MM.1S (cell line): ENCODE data around the gene KIF16B.

Source experiments
- DNase-seq: peaks from one replicate; pipeline ENCODE4 v3.0.0-alpha.2; 2015
- H2AFZ ChIP-seq: fragments of 300-600 bp; sonication (generic); 2 replicates; pipeline ENCODE4 v1.6.0; 2016; ENCODE audit warnings: antibody characterized with exemption, low read length
- H3F3A ChIP-seq: fragments of 300-600 bp; sonication (generic); 2 replicates; pipeline ENCODE4 v1.6.1; 2016; ENCODE audit warnings: mild to moderate bottlenecking, antibody characterized with exemption, low read length, moderate library complexity, mixed read lengths; ENCODE audit not compliant: insufficient read depth
- H3K27ac ChIP-seq: fragments of 300-600 bp; sonication (generic); 2 replicates; pipeline ENCODE4 v1.5.1; 2016; ENCODE audit warnings: mild to moderate bottlenecking, low read length
- H3K27me3 ChIP-seq: fragments of 300-600 bp; sonication (generic); replicated peaks from 2 replicates; pipeline ENCODE4 v1.6.0; 2016; ENCODE audit warnings: low read length; ENCODE audit not compliant: insufficient read depth
- H3K36me3 ChIP-seq: fragments of 300-600 bp; sonication (generic); replicated peaks from 2 replicates; pipeline ENCODE4 v1.6.1; 2016; ENCODE audit warnings: mild to moderate bottlenecking, low read length, mixed read lengths; ENCODE audit not compliant: insufficient read depth
- H3K4me1 ChIP-seq: fragments of 300-600 bp; sonication (generic); 2 replicates; pipeline ENCODE4 v1.6.1; 2016; ENCODE audit warnings: low read length, mixed read lengths
- H3K4me2 ChIP-seq: fragments of 300-600 bp; sonication (generic); 2 replicates; pipeline ENCODE4 v1.6.0; 2016; ENCODE audit warnings: low read depth, low read length
- H3K4me3 ChIP-seq: fragments of 300-600 bp; sonication (generic); 2 replicates; pipeline ENCODE4 v1.5.1; 2016; ENCODE audit warnings: low read length, mixed read lengths
- H3K79me2 ChIP-seq: fragments of 300-600 bp; sonication (generic); 2 replicates; pipeline ENCODE4 v1.6.1; 2016; ENCODE audit warnings: mixed run types, low read length, mixed read lengths
- H3K9ac ChIP-seq: fragments of 300-600 bp; sonication (generic); 2 replicates; pipeline ENCODE4 v1.6.1; 2016; ENCODE audit warnings: low read length, mixed read lengths
- H3K9me2 ChIP-seq: fragments of 300-600 bp; sonication (generic); replicated peaks from 2 replicates; pipeline ENCODE4 v1.6.1; 2016; ENCODE audit warnings: mild to moderate bottlenecking, low read length, mixed read lengths; ENCODE audit not compliant: insufficient read depth
- H3K9me3 ChIP-seq: fragments of 300-600 bp; sonication (generic); replicated peaks from 2 replicates; pipeline ENCODE4 v1.6.1; 2016; ENCODE audit warnings: mild to moderate bottlenecking, low read length, mixed read lengths; ENCODE audit not compliant: insufficient read depth
- H4K20me1 ChIP-seq: fragments of 300-600 bp; sonication (generic); 2 replicates; pipeline ENCODE4 v1.6.1; 2016; ENCODE audit warnings: mild to moderate bottlenecking, low read length, moderate library complexity, mixed read lengths; ENCODE audit not compliant: insufficient read depth
- EZH2 ChIP-seq: fragments of 300-600 bp; sonication (generic); optimal IDR thresholded peaks from 2 replicates; pipeline ENCODE3; 2017; ENCODE audit warnings: low read depth, mild to moderate bottlenecking, antibody characterized with exemption, low read length, mixed read lengths
- EZH2phosphoT487 ChIP-seq: fragments of 300-600 bp; sonication (generic); IDR thresholded peaks from 2 replicates; pipeline ENCODE4 v1.6.1; 2018; ENCODE audit warnings: antibody characterized with exemption, low read length
- TF ChIP-seq, protein P1 (sequence below): fragments of 300-600 bp; sonication (generic); IDR thresholded peaks from 2 replicates; pipeline ENCODE4 v1.5.1; 2016; ENCODE audit warnings: antibody characterized with exemption, low read length, mixed read lengths

KIF16B gene

DNA sequence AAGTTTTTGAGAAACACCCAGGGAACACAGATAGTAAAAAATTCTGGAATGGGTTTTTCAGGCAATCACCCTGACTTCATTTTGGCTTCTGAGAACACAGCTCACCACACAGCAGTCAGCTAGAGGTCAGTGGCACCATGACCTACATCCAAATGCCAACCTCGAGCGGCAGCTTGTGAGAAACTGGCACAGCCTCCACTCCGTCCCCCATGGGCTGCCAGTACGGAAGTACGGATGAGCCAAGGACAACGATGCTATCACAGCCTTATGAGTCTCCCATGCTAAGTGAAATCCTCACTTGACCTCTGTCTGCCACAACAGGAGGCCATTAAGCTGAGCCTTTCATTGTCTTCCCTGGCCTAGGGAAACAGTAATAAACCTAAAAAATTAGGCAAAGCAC is 32.0 kb downstream of the KIF16B start:
- H3K79me2 ChIP-seq: no peaks in the 10 kb centered on the region
- TF ChIP-seq EZH2 (no peak), EZH2phosphoT487 (no peak)
- H4K20me1 ChIP-seq: no peaks in the 10 kb centered on the region
- H3K4me1 ChIP-seq: no peaks in the 10 kb centered on the region
- H3K27me3 ChIP-seq: no peaks in the 10 kb centered on the region
- no peak overlapping the region for H3K4me3 ChIP-seq
- no peak for DNase-seq
- no peaks in the 10 kb centered on the region for H3K9me3 ChIP-seq
- no peak overlapping the region for H3K9ac ChIP-seq
- no peak overlapping the region for H2AFZ ChIP-seq
- no peaks in the 10 kb centered on the region for H3K36me3 ChIP-seq
- no peaks in the 10 kb centered on the region for H3K9me2 ChIP-seq
- H3K27ac ChIP-seq: no peak overlapping the region
- H3K4me2 ChIP-seq: no peak overlapping the region
- H3F3A ChIP-seq: no peaks in the 10 kb centered on the region

DNA sequence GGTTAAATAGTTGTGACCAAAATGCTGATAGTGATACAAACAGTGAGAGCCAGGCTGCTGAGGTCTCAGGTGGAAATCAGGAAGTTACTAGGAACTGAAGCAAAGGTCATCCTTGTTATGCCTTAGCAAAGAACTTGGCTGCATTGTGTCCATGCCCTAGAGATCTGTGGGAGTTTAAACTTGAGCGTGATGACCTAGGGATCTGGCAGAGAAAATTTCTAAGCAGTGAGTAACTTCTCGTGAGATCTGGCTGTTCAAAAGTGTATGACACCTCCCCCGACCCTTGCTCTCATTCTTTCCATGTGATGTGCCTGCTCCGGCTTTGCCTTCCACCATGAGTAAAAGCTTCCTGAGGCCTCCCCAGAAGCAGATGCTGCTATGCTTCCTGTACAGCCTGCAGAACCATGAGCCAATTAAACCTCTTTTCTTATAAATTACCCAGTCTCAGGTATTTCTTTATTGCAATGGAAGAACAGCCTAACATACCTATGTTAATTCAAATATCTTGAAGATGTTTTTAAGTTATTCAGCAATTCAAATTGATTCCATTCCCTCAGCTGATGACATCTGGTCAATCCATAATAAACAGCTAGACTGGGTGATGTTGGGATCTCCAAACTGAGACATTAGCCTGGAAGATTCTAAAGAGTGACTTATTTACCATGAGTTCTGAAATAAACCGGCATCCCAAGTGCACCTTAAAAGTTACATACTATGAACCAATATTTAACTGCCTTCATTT is 33.8 kb downstream of the KIF16B start:
- Histone ChIP-seq H3K4me3 (no peak overlapping the region), H2AFZ (no peak overlapping the region), H3F3A (no peaks in the 10 kb centered on the region), H3K9me3 (no peaks in the 10 kb centered on the region), H3K9ac (no peak overlapping the region), H3K9me2 (no peaks in the 10 kb centered on the region), H3K27ac (no peak overlapping the region), H4K20me1 (no peaks in the 10 kb centered on the region), H3K4me1 (no peaks in the 10 kb centered on the region), H3K79me2 (no peaks in the 10 kb centered on the region), H3K27me3 (no peaks in the 10 kb centered on the region), H3K4me2 (no peak overlapping the region), H3K36me3 (no peaks in the 10 kb centered on the region)
- TF ChIP-seq EZH2phosphoT487 (no peak), EZH2 (no peak)
- TF ChIP-seq, protein P1, sequence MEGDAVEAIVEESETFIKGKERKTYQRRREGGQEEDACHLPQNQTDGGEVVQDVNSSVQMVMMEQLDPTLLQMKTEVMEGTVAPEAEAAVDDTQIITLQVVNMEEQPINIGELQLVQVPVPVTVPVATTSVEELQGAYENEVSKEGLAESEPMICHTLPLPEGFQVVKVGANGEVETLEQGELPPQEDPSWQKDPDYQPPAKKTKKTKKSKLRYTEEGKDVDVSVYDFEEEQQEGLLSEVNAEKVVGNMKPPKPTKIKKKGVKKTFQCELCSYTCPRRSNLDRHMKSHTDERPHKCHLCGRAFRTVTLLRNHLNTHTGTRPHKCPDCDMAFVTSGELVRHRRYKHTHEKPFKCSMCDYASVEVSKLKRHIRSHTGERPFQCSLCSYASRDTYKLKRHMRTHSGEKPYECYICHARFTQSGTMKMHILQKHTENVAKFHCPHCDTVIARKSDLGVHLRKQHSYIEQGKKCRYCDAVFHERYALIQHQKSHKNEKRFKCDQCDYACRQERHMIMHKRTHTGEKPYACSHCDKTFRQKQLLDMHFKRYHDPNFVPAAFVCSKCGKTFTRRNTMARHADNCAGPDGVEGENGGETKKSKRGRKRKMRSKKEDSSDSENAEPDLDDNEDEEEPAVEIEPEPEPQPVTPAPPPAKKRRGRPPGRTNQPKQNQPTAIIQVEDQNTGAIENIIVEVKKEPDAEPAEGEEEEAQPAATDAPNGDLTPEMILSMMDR: no peak
- no peak for DNase-seq

DNA sequence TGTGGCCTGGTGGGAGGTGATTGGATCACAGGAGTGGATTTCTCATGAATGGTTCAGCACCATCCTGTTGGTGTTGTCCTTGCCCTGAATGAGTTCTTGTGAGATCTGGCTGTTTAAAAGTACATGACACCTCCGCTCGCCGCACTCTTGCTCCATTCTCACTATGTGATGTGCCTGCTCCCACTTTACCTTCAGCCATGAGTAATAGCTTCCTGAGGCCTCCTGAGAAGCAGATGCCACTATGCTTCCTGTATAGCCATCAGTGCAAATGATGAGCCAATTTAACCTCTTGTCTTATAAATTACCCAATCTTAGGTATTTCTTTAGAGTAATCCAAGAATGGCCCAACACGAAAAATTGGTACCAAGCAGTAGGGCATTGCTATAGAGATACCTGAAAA is 34.5 kb downstream of the KIF16B start:
- no peak for DNase-seq
- no peak overlapping the region for H2AFZ ChIP-seq

More for the DNA sequence above, 34.5 kb downstream of the KIF16B start:
- H3K9me3 ChIP-seq: no peaks in the 10 kb centered on the region
- H3K27me3 ChIP-seq: no peaks in the 10 kb centered on the region
- H3K4me2 ChIP-seq: no peak overlapping the region
- TF ChIP-seq EZH2phosphoT487: no peak
- no peak for TF ChIP-seq EZH2
- TF ChIP-seq, protein P1: no peak
- no peak overlapping the region for H3K27ac ChIP-seq
- H3K4me1 ChIP-seq: no peaks in the 10 kb centered on the region
- H3K79me2 ChIP-seq: no peaks in the 10 kb centered on the region
- H3K9me2 ChIP-seq: no peaks in the 10 kb centered on the region
- no peaks in the 10 kb centered on the region for H4K20me1 ChIP-seq
- no peaks in the 10 kb centered on the region for H3K36me3 ChIP-seq
- no peak overlapping the region for H3K9ac ChIP-seq
- H3F3A ChIP-seq: no peaks in the 10 kb centered on the region
- no peak overlapping the region for H3K4me3 ChIP-seq
